Neutrophil (primary cell): ENCODE data around the gene NR2F1-AS1.

Experiments used
- H3K27ac ChIP-seq: fragments of 200-600 bp; sonication (generic); 2 replicates; pipeline ENCODE4 v1.5.1; 2016; ENCODE audit warnings: mild to moderate bottlenecking, moderate library complexity
- H3K27me3 ChIP-seq: fragments of 200-600 bp; sonication (generic); 2 replicates; pipeline ENCODE4 v1.6.0; 2016; ENCODE audit warnings: mild to moderate bottlenecking
- H3K36me3 ChIP-seq: fragments of 200-600 bp; sonication (generic); 2 replicates; pipeline ENCODE4 v1.5.1; 2017
- H3K4me1 ChIP-seq, 2 experiments: fragments of 200-600 bp in 1 of 2; sonication (generic) in 1 of 2; 1 replicate in 1 of 2; 2 replicates in 1 of 2; pipeline versions ENCODE4 v1.5.1 to v1.6.1; 2013 to 2016; ENCODE audit warnings: low read depth in 1 of 2, low read length in 1 of 2, mild to moderate bottlenecking in 1 of 2, moderate library complexity in 1 of 2; ENCODE audit not compliant: control insufficient read depth in 1 of 2, insufficient read depth in 1 of 2
- H3K4me3 ChIP-seq, 2 experiments: fragments of 200-600 bp in 1 of 2; sonication (generic) in 1 of 2; 1 replicate in 1 of 2; 2 replicates in 1 of 2; pipeline ENCODE4 v1.5.1; 2013 to 2016; ENCODE audit warnings: low read depth in 1 of 2, low read length in 1 of 2, mild to moderate bottlenecking in 1 of 2, moderate library complexity in 1 of 2
- H3K9me3 ChIP-seq: fragments of 200-600 bp; sonication (generic); 2 replicates; pipeline ENCODE4 v1.5.1; 2016
- TF ChIP-seq, protein P1 (sequence below): fragments of 200-600 bp; sonication (generic); IDR thresholded peaks from 2 replicates; pipeline ENCODE4 v1.5.1; 2016; ENCODE audit warnings: antibody characterized with exemption

The NR2F1-AS1 gene

DNA sequence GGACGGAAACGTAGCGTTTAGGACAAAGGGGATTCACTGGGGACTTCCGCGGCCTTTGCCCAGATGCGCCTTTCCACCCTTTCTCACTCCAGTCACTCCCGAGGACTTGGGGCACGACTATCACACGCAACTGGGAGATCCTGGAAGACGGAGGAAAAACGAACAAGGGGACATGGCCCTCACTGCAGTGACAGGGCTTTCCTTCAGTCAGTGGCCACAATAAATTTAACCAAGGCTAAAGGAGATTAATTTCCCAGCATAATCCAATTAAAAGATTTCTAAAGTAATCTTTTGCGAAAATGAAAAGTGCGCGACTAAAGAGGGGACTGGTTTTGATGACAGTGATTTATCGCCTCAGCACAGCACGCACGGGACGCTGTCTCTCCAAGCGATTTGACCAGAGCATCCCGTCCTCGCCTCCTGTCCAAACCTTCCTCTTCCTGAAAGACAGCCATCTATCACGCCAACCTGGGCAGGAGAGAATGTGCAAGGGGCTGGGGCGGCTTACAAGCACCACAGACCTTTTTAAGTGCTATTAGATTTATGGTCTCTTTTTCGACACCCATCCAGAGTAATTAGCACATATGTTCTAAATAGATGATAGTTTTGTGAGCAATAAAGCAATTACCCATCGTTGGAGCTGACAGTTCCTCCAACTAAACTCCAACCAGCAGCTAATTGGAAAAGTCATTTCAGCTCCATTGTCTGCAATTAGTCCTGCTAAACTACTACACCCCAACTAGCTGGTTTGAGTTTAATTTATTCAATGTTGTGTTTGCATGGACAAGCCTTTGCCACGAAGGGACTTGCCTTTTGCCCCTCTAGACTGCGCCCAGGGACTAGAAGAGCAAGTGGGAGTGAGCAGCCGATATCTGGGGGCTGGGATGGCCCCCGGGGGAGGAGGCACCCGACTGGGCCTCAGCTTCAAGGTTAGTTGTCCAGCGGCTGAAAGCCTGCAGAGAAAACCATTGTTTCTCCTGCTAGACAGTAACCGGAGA lies 7.4 kb downstream of the NR2F1-AS1 start:
- Histone ChIP-seq H3K4me3 (no peak overlapping the region), H3K27me3 (peaks cover 100% of the 10 kb centered on the region), H3K27ac (no peak overlapping the region)

DNA sequence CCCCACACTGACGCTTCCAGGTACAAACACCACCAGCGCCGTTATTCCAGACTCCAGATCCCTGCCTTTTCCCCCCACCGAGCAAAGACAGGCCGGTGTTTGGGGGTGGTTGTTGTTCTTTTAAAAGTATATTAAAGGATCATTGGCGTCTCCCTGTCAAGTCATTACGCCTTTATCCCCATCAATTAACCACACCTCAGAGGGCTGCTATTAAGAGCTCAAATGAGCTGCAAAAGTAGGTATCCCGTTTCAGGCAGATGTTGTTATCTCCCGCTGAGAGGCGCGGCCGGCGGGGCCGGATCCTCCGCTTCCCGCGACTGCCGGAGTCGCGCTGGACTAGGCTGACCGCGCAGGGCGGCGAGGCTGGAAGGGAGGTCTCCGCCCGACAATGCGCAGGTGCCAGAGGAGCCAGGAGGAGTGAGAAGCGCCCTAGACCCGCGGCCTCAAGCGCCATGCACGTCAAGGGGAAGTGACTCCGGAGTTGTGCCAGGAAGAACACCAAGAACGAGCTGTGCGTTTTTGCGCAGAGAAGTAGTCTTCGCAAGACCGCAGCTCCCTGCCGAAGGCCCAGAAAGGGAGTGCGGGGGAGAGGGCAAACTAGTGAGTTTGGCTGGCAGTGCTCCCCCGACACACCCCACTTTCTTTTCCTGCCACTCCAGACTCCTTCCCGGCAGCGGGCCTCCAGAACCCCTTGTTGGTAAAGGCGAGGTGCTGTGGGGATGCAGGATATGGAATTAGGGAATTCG lies 8.2 kb downstream of the NR2F1-AS1 start:
- H3K36me3 ChIP-seq = no peaks in the 10 kb centered on the region
- H3K4me1 ChIP-seq = peaks cover 6 to 13% of the 10 kb centered on the region in 2 experiments
- H3K27ac ChIP-seq = no peak overlapping the region
- peaks cover 100% of the 10 kb centered on the region for H3K27me3 ChIP-seq
- TF ChIP-seq, protein P1, sequence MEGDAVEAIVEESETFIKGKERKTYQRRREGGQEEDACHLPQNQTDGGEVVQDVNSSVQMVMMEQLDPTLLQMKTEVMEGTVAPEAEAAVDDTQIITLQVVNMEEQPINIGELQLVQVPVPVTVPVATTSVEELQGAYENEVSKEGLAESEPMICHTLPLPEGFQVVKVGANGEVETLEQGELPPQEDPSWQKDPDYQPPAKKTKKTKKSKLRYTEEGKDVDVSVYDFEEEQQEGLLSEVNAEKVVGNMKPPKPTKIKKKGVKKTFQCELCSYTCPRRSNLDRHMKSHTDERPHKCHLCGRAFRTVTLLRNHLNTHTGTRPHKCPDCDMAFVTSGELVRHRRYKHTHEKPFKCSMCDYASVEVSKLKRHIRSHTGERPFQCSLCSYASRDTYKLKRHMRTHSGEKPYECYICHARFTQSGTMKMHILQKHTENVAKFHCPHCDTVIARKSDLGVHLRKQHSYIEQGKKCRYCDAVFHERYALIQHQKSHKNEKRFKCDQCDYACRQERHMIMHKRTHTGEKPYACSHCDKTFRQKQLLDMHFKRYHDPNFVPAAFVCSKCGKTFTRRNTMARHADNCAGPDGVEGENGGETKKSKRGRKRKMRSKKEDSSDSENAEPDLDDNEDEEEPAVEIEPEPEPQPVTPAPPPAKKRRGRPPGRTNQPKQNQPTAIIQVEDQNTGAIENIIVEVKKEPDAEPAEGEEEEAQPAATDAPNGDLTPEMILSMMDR = no peak
- H3K4me3 ChIP-seq = no peak overlapping the region
- no peaks in the 10 kb centered on the region for H3K9me3 ChIP-seq

More for the DNA sequence above, 7.4 kb downstream of the NR2F1-AS1 start:
- Histone ChIP-seq H3K9me3 (no peaks in the 10 kb centered on the region), H3K4me1 (peaks cover 6 to 13% of the 10 kb centered on the region in 2 experiments), H3K36me3 (no peaks in the 10 kb centered on the region)
- TF ChIP-seq, protein P1 = no peak

DNA sequence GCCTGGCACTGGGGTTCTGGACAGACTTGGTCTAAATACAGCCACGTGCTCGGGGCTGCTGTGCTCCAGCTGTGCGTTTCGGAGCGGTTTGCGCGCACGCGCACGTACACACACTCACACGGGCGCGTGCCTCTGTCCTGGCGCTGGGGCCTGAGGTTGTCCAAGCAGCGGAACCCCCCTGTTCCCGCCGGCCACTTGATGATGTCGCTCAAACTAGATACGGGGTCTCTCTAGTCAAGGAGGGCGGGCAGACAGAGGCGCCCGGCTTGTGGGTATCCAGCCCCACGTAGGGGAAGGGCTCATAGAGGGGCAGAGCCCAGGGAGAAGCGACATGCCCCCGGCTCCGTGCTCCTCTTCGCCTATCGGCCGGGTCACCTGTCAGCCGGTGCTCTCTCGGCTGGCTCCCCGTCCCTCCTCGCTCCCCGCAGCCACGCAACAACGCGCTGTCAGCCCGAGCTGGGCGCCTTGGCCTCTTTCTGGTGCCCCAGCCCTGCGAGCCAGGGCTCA lies 8.9 kb downstream of the NR2F1-AS1 start:
- Histone ChIP-seq H3K4me3 (no peak overlapping the region), H3K27me3 (peaks cover 100% of the 10 kb centered on the region), H3K36me3 (no peaks in the 10 kb centered on the region), H3K27ac (no peak overlapping the region), H3K9me3 (no peaks in the 10 kb centered on the region), H3K4me1 (peaks cover 6 to 13% of the 10 kb centered on the region in 2 experiments)
- TF ChIP-seq, protein P1 = no peak

DNA sequence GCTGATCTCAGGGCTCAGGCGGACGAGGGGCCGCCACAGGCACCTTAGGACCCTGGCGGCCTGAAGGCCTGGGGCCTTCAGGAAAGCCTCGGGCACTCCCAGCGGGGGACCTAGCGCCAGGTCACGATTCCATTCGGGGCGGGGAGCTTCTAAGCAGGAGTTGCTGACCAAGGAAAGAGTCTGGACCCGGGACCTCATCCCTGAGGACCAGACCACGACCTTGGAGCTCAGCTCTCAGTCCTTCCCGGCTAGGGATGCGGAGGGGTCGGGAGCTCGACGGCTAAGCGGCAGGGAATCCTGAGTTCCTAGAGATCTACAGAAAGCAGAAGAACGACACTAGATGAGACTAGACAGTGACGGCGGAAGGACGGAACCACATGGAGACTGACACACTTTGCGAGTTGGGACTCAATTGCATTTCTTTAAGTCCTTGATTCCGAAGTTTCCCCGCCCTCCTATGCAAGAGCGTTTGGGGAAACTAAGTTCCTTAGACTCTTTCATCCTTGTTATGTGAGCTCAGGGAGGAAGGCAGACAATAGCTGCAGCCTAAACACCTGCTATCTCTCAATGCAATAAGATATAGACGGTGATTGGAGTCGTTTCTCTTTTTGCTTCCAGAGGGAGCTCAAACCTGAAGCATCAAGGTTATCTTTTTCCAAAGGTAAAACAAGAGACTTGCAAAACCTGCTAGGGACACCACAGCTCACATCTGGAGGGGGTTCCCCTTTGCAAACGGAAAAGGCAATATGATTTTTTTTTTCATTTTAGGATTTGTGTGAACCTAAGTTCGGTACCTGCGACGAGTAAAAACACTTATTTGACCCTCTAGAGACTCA lies 9.7 kb downstream of the NR2F1-AS1 start:
- Histone ChIP-seq H3K9me3 (no peaks in the 10 kb centered on the region), H3K4me1 (peaks cover 6 to 13% of the 10 kb centered on the region in 2 experiments), H3K27me3 (peaks cover 100% of the 10 kb centered on the region), H3K36me3 (no peaks in the 10 kb centered on the region), H3K27ac (no peak overlapping the region), H3K4me3 (peak overlapping the region in 1 of 2 experiments; percentile 53)
- TF ChIP-seq, protein P1 = no peak
